ENCODE data around the gene RAB10.

The RAB10 gene

GRCh38 chr2:26169226-26169625 lies 135.3 kb downstream of the RAB10 start:
- TF ChIP-seq FOXP2 (optimal IDR thresholded peaks at IDR 0.05; ENCODE audit: borderline replicate concordance, extremely low read depth, extremely low read length, insufficient read depth) (no peak), SIN3A (IDR thresholded peaks at IDR 0.05; ENCODE audit: borderline replicate concordance, insufficient read depth, low read length) (no peak), TAF1 (IDR thresholded peaks at IDR 0.05; ENCODE audit: borderline replicate concordance, insufficient read depth, low read length) (no peak), POLR2AphosphoS5 (IDR thresholded peaks at IDR 0.05; ENCODE audit: low read depth, low read length) (no peak)
- TF ChIP-seq, protein P1, sequence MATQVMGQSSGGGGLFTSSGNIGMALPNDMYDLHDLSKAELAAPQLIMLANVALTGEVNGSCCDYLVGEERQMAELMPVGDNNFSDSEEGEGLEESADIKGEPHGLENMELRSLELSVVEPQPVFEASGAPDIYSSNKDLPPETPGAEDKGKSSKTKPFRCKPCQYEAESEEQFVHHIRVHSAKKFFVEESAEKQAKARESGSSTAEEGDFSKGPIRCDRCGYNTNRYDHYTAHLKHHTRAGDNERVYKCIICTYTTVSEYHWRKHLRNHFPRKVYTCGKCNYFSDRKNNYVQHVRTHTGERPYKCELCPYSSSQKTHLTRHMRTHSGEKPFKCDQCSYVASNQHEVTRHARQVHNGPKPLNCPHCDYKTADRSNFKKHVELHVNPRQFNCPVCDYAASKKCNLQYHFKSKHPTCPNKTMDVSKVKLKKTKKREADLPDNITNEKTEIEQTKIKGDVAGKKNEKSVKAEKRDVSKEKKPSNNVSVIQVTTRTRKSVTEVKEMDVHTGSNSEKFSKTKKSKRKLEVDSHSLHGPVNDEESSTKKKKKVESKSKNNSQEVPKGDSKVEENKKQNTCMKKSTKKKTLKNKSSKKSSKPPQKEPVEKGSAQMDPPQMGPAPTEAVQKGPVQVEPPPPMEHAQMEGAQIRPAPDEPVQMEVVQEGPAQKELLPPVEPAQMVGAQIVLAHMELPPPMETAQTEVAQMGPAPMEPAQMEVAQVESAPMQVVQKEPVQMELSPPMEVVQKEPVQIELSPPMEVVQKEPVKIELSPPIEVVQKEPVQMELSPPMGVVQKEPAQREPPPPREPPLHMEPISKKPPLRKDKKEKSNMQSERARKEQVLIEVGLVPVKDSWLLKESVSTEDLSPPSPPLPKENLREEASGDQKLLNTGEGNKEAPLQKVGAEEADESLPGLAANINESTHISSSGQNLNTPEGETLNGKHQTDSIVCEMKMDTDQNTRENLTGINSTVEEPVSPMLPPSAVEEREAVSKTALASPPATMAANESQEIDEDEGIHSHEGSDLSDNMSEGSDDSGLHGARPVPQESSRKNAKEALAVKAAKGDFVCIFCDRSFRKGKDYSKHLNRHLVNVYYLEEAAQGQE (IDR thresholded peaks at IDR 0.05; ENCODE audit: insufficient read depth in 1 of 2, low read depth in 2 of 2, low read length in 2 of 2), result no peak

DNA sequence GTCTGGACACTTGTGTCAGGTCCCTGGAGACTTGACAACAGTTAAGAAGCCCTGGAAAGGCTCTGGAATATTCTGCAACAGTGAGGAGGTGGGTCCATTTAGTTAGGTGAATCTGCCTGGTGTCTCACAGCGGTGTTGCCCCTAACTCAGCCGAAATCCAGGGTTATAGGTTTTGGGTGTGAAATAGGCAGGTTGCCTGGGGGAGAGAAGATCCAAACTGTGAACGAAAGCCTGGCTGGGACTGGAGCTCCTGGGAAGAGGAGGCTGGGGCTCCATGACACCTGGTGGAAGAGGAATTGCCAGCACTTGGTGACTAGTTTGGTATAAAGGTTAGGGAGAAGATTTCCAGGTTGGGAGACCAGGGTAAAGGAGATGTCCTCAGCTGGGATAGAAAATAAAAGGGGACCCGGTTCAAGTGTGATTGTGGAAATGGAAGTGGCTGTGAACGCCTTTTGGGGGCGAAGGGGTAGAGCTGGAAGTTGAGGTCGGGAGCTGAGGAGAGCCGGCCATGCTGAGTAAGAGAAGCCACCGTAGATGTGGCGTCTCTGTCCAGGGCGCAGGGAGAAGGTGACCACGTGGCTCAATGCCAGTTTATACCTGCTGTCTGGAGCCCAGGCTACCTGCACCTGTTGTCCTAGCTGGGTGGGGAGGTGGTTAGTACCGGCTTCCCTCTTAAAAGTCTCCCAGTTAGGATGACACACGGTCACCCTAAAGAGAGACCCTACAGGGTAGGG lies 136.0 kb downstream of the RAB10 start:
- TF ChIP-seq SIN3A (IDR thresholded peaks at IDR 0.05; ENCODE audit: borderline replicate concordance, insufficient read depth, low read length), result no peak
- no peak for TF ChIP-seq FOXP2 (optimal IDR thresholded peaks at IDR 0.05; ENCODE audit: borderline replicate concordance, extremely low read depth, extremely low read length, insufficient read depth)

- TF ChIP-seq POLR2AphosphoS5 (IDR thresholded peaks at IDR 0.05; ENCODE audit: low read depth, low read length), result no peak
- TF ChIP-seq, protein P1 (IDR thresholded peaks at IDR 0.05; ENCODE audit: insufficient read depth in 1 of 2, low read depth in 2 of 2, low read length in 2 of 2), result no peak
- TF ChIP-seq SIN3A (IDR thresholded peaks at IDR 0.05; ENCODE audit: borderline replicate concordance, insufficient read depth, low read length), result no peak
- no peak for TF ChIP-seq TAF1 (IDR thresholded peaks at IDR 0.05; ENCODE audit: borderline replicate concordance, insufficient read depth, low read length)
- no peak for TF ChIP-seq FOXP2 (optimal IDR thresholded peaks at IDR 0.05; ENCODE audit: borderline replicate concordance, extremely low read depth, extremely low read length, insufficient read depth)
These were observed 136.9 kb downstream of the RAB10 start for GRCh38 chr2:26170795-26171194.

GRCh38 chr2:26172189-26172870 lies 138.4 kb downstream of the RAB10 start:
- TF ChIP-seq, protein P1 (IDR thresholded peaks at IDR 0.05; ENCODE audit: insufficient read depth in 1 of 2, low read depth in 2 of 2, low read length in 2 of 2), result no peak
- TF ChIP-seq SIN3A (IDR thresholded peaks at IDR 0.05; ENCODE audit: borderline replicate concordance, insufficient read depth, low read length) (no peak), TAF1 (IDR thresholded peaks at IDR 0.05; ENCODE audit: borderline replicate concordance, insufficient read depth, low read length) (no peak)

GRCh38 chr2:26172871-26173775 lies 139.2 kb downstream of the RAB10 start, which contains the start of gene GAREM2:
TSS of gene GAREM2 (plus strand) at chr2:26173088. CDS start at chr2:26173221, 133 bp downstream.
- TF ChIP-seq, protein P1 (IDR thresholded peaks at IDR 0.05; ENCODE audit: insufficient read depth in 1 of 2, low read depth in 2 of 2, low read length in 2 of 2), result no peak
- TF ChIP-seq SIN3A (IDR thresholded peaks at IDR 0.05; ENCODE audit: borderline replicate concordance, insufficient read depth, low read length) (no peak), FOXP2 (optimal IDR thresholded peaks at IDR 0.05; ENCODE audit: borderline replicate concordance, extremely low read depth, extremely low read length, insufficient read depth) (no peak), TAF1 (IDR thresholded peaks at IDR 0.05; ENCODE audit: borderline replicate concordance, insufficient read depth, low read length) (no peak), POLR2AphosphoS5 (IDR thresholded peaks at IDR 0.05; ENCODE audit: low read depth, low read length) (no peak)

Data from PFSK-1 (cell line).